SK-MEL-5 (cell line): ENCODE measurements around the gene KCNA10. TPM values are rescaled to one million over a fixed set of nuclear protein-coding genes. Genes with fewer than 3 reads are reported as not detected.

Experiments
- DNase-seq: peaks from one replicate; pipeline ENCODE4 v3.0.0-alpha.2; 2016; ENCODE audit warnings: low read depth, low spot score
- in situ Hi-C: cut with HindIII; loops from 2 replicates; pipeline ENCODE4 v1.10.0; 2016; ENCODE audit warnings: low sequenced_read_pairs, high pct_unique_total_duplicates, low pct_unique_long_range_greater_than_20kb
- total RNA-seq: library from RNA; depleted of rRNA; stranded (reverse); fragments of >200 nt; shearing (Covaris generic); gene quantifications from 2 replicates; pipeline ENCODE4 v1.2.3, GENCODE V29; 2014

The KCNA10 gene
- total RNA-seq, 1 experiment from 2014 or later: not detected

GRCh38 chr1:110509655-110510054 lies 9.3 kb downstream of the KCNA10 start:
- in situ Hi-C loops: loop anchor here (25.0 kb wide), 1 partner anchor 253 kb away; no protein-coding TSS in a partner anchor

GRCh38 chr1:110508028-110508940 lies 10.7 kb downstream of the KCNA10 start:
- in situ Hi-C loops: loop anchor here (25.0 kb wide), 1 partner anchor 254 kb away; no protein-coding TSS in a partner anchor
- no peak for DNase-seq

More at GRCh38 chr1:110509655-110510054, 9.3 kb downstream of the KCNA10 start:
- no peak for DNase-seq

- in situ Hi-C loops: loop anchor here (25.0 kb wide), 1 partner anchor 256 kb away; no protein-coding TSS in a partner anchor
- DNase-seq: no peak
Observed at GRCh38 chr1:110506541-110506940, 12.4 kb downstream of the KCNA10 start.

GRCh38 chr1:110505596-110505995 lies 13.4 kb downstream of the KCNA10 start:
- in situ Hi-C loops: loop anchor here (25.0 kb wide), 1 partner anchor 257 kb away; no protein-coding TSS in a partner anchor
- DNase-seq: no peak

GRCh38 chr1:110504226-110504625 lies 14.7 kb downstream of the KCNA10 start:
- DNase-seq: no peak
- in situ Hi-C loops: loop anchor here (25.0 kb wide), 1 partner anchor 258 kb away; no protein-coding TSS in a partner anchor

GRCh38 chr1:110503471-110503870 lies 15.5 kb downstream of the KCNA10 start:
- DNase-seq: no peak
- in situ Hi-C loops: loop anchor here (25.0 kb wide), 1 partner anchor 259 kb away; no protein-coding TSS in a partner anchor

GRCh38 chr1:110502402-110503151 lies 16.4 kb downstream of the KCNA10 start:
- in situ Hi-C loops: loop anchor here (25.0 kb wide), 1 partner anchor 260 kb away; no protein-coding TSS in a partner anchor

GRCh38 chr1:110501488-110502132 lies 17.4 kb downstream of the KCNA10 start:
- DNase-seq: no peak
- in situ Hi-C loops: loop anchor here (25.0 kb wide), 1 partner anchor 261 kb away; no protein-coding TSS in a partner anchor

More at GRCh38 chr1:110502402-110503151, 16.4 kb downstream of the KCNA10 start:
- DNase-seq: no peak

GRCh38 chr1:110498270-110498669 lies 20.7 kb downstream of the KCNA10 start:
- DNase-seq: no peak
- in situ Hi-C loops: no loop called here

GRCh38 chr1:110495926-110496600 lies 22.9 kb downstream of the KCNA10 start:
- in situ Hi-C loops: no loop called here
- peak; percentile 75 for DNase-seq

- DNase-seq: no peak
- in situ Hi-C loops: no loop called here
Observed at GRCh38 chr1:110494522-110495406, 24.2 kb downstream of the KCNA10 start.

GRCh38 chr1:110494036-110494435 lies 24.9 kb downstream of the KCNA10 start:
- DNase-seq: no peak
- in situ Hi-C loops: no loop called here

- in situ Hi-C loops: no loop called here
- DNase-seq: no peak
Observed at GRCh38 chr1:110493059-110493699, 25.8 kb downstream of the KCNA10 start.

- in situ Hi-C loops: no loop called here
- DNase-seq: no peak
Observed at GRCh38 chr1:110492573-110492972, 26.4 kb downstream of the KCNA10 start.

- DNase-seq: no peak
- in situ Hi-C loops: no loop called here
Observed at GRCh38 chr1:110490791-110491451, 28.1 kb downstream of the KCNA10 start.
